Non-pigmented ciliary epithelial cell (primary cell): ENCODE results near the gene BAG3.
A peak's percentile ranks its signal among the peaks of the same experiment; 100 is the strongest.
"Not testable (repeated sequence)": the region's sequence is repeated elsewhere in the genome, so short reads cannot be mapped to it uniquely, and the experiment has no call there.

Source experiments
- DNase-seq: peaks from one replicate; pipeline ENCODE4 v3.0.0-alpha.2; 2010; ENCODE audit warnings: low read depth

The BAG3 gene

DNA sequence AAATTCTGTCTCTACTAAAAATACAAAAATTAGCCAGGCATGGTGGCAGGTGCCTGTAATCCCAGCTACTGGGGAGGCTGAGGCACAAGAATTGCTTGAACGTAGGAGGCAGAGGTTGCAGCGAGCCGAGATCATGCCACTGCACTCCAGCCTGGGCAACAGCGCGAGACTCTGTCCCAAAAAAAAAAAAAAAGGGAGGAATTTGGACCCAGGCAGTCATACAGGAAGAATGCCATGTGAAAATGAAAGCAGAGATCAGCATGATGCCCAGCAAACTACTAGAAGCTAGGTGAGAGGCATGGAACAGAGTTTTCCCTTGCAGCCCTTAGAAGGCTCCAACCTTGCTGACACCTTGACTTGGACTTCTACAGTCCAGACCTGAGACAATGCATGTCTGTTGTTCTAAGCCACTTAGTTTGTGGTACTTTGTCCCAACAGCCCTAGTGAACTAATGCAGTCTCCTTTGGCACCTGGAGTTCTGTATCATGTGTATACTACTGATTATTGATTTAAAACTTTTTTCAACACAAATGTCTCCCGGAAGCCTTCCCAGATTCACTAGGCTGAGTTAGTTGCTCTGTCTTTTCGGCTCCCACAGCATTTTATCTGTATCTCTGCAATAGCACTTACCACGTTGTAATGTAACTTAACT, 10.2 kb upstream of the BAG3 start:
- DNase-seq, result no peak

DNA sequence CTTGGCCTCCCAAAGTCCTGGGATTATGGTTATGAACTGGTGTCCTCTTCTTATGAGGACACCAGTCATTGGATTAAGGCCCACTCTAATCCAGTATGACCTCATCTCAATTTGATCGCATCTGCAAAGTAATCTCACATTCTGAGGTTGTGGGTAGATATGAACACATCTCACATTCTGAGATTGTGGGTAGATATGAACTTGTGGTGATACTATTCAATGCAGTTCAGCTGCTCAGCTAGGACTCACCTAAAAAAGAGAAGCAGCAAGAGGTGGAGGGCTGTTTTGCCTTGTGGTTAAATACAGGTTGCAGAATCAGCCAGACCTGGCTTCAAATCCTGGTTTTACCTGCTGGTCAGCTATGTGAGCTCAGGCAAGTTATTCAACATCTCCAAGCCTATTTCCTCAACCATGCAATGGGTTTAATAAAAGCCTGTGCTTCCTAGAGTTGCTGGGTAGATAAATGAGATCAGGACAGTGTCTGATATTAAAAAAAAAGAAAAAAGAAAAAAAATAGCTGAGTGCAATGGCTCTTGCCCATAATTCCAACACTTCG, 8.5 kb upstream of the BAG3 start:
- no peak for DNase-seq

DNA sequence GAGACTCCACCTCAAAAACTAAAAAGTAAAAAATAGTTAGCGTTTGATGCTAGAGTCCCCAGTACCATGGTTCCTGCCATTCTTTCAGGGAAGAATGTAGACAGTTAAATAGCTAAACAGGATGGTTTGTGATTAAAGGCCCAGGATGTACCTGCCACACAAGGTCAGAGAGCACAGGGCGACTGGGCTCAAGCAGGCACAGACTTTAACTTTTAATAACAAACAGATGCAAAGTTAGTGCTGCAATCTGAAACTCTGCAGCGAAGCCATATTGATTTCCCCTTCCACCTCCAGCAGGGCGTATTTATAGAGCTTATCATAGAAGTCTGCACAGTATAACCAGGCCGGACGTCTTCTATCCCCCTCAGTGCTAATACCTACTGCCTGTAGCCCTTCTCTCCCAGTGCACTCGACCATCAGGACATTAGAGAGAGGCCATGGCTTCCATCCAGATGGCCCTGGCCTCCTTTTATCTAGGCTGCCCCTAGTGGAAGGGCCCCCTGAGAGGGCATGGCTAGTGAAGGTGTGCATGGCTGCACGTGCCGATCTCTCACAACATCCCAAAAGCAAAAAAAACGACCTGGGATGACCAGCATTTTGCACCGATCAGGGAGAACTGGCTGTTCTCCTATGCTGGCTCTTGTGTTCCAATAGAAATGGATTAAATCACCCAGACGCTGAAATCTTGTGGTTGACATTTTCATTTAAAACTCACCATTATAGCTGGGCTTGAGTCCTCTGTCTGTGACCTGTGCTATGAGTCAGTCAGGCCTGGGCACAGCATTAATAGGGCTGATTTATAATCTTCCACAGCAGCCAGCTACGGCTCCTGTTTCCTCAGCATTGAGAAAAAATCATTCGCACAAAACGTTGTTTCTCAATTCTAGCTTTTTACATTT, 7.6 kb upstream of the BAG3 start:
- DNase-seq, result no peak

DNA sequence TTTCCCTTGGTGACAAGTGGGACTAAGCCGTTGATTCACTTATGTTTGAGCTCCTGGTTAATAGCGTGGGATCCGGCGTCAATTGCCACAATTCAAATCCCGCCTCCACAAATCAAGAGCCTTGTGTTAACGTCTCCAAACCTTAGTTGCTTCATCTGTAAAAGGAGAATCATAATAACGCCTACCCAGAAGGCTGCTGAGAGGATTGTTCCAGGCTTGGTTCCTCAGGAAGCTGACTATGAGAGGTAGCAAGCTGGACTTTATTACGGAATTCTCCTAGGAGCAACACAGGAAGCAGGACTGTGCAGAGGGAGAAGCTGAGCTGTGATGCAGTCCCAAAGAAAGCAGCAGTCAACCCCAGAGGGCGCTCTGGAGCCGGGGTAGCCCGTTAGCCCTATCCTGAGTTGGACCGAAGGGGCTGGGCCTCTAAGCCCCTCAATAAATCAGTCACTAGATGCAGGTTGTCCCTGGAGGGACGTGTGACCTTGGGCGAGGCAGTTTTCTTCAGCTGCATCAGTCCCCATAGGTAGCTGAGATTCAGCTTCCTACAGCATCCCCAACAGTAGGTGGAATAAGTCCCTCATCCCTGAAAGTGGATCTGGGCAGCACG, 6.9 kb upstream of the BAG3 start:
- DNase-seq, result no peak

DNA sequence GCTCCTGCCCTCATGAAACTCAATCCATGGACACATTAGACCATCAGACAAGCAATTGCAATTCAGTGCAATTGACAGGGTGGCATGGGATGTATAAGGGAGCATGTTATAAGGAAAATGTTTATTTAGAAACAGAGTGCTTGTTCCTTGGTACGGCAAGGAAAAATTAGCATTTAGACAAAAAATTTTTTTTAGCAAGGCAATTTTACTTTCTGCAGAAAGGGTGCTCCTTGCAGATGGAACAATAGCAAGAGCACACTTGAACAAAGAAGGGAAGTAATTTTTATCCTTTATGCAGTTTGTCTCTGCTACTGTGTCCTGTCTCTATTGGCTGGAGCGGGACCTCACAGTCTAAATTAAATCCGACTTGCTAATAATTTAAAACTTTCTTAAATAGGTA, 6.2 kb upstream of the BAG3 start:
- no peak for DNase-seq

DNA sequence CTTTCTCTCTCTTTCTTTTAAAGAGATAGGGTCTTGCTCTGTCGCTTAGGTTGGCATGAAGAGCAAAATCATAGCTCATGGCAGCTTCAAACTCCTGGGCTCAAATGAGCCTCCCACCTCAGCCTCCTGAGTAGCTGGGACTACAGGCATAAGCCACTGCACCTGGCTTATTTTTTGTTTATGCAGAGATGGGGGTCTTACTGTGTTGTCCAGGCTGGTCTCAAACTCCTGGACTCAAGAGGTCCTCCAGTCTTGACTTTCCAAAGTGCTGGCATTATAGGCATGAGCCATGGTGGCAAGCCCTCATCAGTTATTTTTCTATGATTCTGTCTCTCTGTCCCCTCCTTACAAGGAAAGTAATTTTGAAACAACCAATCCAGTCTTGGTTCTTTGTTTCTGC, 1.1 kb upstream of the BAG3 start:
- DNase-seq, result no peak

DNA sequence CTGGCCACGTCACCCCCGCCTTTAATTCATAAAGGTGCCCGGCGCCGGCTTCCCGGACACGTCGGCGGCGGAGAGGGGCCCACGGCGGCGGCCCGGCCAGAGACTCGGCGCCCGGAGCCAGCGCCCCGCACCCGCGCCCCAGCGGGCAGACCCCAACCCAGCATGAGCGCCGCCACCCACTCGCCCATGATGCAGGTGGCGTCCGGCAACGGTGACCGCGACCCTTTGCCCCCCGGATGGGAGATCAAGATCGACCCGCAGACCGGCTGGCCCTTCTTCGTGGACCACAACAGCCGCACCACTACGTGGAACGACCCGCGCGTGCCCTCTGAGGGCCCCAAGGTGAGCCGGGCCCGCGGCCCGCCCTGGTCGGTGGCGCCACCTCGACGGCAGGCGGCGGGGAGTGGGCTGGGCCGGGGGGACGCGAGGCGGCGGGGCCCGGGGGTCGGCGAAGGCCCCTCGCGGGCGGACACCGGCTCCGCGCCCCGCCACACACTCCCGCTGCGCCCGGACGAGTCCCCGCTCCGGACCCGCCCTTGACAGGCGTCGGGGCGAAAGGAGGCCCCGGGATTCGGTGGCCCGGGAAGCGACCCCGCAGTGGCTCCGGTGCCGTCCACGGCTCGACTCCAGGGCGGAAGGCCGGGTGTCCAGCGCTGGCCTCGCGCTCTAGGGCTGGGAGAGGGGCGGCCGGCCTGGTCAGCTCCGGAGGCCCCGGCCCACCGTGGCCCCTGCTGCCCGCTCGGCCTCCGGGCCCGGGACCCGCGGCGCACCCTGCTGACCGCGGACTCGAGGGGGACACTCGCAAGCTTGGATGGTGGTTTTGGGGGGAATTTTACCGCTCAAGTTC, 557 bp downstream of the BAG3 start:
- DNase-seq, result no peak

DNA sequence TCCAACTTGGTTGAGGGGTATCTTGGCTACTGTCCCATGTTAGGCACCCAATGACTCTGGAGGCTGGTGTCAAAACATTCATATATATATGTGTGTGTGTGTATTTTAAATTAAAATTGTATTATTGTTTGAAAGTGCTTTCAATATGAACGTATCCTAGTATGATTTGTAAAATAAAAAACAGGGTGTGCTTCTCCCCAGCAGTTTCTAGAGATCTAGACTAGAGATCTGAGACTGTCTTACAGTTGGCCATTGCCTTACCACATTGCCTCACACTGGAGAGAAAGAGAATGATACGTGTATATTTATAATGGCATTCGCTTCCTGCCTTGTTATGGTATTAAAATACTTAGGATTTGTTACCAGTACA, 1.2 kb downstream of the BAG3 start:
- DNase-seq, result no peak

DNA sequence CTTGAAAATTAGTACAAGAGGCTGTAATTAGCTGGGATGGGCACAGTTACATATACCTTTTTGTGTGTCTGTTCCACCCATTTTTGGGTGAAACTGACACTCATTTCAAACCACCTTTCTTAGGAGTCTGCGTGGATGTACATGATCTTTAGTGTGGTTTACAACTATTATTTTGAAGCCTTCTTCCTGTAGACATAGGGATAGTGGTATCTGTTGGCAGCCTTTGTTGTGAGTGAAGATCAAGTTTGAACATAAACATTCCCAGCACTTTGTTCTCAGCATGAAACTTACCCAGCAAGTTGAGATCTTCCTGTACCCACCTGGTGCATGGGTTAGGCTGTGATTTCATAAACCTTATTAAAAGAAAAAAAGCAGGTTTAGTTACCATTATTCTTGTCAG, 2.0 kb downstream of the BAG3 start:
- DNase-seq, result no peak

DNA sequence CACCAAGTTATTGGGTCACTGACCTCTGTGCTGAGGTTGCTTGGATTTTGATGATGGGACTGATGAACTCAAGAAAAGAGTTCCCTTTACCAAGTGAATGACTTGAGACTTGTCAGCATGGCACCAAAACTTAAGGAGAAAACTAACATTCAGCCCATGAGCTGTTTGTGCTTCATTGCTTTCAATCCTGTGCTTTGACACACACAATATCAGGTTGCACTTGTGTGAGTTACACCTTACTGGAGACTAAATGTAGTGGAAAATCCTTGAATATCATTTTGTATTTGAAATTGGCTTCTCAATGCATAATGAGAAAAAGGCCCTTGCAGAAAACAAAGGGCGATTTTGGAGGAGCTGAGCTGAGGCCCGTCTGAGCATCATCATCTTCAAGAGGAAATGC, 2.7 kb downstream of the BAG3 start:
- no peak for DNase-seq

DNA sequence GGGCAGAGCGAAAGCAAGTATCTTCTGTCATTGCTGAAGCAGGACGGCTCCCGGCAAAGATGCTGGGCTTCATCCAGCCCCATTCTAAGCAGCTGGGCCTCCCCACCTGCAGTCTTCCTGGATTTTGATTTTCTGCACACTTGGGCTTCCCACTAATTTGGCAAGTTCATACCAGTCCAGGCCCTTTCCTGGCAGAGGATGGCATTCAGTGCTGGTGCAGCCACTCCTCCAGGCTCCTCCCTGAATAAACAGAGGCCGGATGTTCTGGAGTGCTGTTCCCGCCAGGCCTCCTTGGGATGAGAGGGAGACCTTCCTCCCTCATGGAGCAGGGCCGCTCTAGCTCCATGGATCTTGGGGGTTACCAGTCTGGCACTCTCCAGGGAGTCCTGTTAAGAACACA, 3.4 kb downstream of the BAG3 start:
- DNase-seq, result no peak

DNA sequence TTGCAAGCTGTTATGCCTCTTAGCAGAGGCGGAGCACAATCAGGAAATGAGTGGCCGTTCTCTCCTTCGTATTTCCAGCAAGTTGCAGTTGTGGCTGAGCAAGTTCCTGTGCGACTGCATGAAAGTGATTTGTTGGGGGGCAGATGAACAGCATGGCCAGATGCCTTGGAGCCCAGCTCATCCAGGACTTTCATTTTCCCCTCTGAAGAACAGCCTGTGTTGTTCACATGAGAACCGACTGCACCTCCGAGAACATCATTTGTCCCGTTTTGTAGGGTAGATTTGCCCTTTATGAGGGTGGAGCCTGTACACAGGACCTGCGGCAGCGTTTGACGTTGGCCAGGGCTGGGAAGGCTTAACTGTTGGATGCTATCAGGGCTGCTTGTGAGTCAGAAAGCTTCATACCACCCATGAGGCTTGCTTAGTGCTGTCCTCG, 4.4 kb downstream of the BAG3 start:
- peak; percentile 70 for DNase-seq

DNA sequence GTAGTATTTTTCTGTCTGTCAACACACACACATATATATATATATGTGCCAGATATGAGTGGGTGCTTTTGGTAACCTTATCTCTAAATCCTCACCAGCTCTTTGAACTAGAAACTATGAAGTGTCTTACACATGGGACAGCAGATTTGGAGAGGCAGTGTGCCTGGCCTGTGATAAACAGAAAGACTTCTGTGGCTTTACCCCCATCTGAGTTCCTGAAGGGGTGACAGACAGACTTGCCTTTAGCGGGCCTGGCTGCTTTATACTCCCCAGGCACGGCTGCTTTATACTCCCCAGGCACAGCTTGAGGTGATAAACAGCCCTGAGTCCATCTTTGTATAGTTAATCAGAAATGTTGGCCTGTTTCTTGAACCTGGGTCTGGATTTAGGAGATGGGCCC, 5.6 kb downstream of the BAG3 start:
- DNase-seq, result no peak

DNA sequence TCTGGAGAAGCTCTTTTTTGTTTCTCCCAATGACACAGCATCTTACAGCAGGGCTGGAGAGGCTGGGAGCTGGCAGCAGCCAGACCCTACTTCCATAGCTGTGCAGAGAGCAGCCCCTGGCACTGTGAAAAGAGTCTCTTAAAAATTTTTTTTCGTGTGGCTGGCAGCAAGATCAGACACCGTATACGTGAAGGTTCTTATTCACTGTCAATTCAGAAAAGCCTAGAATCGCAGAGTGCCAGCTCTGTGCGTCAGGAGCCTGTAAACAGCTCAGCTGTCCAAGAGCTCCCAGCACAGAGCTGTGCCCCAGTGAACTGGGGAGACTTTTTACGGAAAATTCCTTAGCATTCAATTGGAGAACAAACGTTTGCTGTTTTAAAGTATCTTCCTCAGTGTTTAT, 6.5 kb downstream of the BAG3 start:
- no peak for DNase-seq

DNA sequence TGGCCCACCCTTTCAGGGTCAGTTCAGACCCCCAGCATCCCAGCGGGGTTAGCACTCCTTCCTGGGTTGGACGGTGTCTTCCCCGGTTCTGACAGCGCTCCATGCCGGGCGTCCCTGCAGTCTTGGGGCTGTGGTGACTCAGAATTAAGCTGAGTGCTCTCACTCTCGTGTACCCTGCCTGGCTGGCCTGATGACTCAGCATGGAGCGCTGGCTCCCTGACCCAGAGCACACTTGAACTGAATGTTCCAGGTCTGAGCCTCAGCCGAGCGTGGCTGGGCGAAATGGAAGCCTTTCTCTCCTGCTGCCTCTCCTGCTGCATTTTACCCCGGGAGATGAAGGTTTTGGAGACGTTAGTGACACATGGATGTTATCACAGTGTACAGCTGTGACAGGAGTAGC, 7.1 kb downstream of the BAG3 start:
- peak; percentile 73 for DNase-seq

DNA sequence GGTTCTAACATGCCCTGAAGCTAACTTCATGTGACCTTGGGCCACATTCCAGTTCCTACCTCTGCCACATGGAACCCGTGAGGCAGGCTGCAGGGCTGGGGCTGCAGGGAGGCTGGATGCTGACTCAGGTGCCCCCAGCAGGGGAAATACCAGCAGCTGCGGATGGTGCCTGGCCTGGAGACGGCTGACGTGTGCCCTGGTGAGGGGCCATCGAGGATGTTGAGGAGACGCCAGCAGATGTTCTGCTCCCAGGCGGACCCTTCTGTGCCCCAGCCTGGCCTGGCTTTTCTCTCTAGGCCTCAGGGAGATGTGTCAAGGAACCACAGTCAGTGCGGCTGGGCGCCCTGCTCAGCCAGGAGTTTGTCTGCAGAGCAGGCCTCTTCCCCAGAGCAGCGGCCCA, 8.8 kb downstream of the BAG3 start:
- DNase-seq, result no peak

DNA sequence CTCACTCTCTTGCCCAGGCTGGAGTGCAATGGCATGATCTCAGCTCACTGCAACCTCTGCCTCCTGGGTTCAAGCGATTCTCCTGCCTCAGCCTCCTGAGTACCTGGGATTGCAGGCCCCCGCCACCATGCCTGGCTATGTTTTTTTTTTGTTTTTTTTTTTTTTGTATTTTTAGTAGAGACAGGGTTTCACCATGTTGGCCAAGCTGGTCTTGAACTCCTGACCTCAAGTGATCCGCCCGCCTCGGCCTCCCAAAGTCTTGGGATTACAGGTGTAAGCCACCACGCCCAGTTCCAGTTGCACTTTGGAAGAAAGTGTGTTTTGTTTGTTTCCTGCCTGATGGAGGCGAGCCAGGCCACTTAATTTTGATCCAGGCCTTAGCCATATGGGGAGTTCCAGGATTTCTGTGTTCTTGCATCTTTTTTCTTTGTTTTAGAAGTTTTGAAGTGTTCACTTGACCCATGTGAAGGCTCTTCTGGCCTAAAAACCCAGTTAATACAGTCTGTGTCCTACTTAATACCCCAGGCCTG, 11.0 kb downstream of the BAG3 start:
- DNase-seq, result not testable (repeated sequence)

DNA sequence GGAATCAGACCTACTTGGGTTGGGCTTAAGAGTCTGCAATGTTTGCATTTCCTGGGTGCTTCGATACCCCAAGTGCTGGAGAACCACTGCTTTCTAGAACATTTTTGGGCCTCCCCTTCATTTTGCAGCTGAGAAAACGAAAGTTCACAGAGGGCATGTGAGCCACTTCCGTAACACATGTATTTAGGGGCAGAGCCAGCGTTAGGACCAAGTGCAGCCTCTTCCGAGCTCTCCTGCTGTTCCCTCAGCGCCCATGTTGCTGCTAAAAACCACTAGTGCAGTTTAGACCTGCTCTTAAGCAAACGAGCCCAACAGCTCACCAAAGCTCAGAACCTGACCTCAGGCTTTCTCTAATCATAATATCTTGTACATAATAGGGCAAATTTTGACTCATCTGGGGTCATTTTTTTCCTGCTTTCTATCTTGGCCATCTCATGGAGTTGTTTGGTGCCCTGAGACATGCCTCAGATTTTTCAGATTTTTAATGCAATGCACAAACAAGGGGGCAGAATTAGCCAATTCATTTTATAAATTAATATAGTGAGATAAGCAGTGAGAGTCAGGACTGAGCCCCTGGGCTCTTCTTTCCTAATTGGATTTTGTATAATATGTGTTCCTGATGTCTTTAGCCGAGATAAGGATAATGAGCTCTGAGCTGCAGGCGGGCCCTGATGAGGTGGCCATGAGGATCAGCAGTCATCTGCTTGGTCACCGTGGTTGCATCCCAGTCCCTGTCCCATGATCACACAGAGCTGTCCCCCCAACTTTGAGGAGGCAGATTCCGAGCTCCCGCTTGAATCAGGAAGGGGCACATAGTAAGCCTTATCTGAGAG, 12.9 kb downstream of the BAG3 start:
- DNase-seq, result no peak

DNA sequence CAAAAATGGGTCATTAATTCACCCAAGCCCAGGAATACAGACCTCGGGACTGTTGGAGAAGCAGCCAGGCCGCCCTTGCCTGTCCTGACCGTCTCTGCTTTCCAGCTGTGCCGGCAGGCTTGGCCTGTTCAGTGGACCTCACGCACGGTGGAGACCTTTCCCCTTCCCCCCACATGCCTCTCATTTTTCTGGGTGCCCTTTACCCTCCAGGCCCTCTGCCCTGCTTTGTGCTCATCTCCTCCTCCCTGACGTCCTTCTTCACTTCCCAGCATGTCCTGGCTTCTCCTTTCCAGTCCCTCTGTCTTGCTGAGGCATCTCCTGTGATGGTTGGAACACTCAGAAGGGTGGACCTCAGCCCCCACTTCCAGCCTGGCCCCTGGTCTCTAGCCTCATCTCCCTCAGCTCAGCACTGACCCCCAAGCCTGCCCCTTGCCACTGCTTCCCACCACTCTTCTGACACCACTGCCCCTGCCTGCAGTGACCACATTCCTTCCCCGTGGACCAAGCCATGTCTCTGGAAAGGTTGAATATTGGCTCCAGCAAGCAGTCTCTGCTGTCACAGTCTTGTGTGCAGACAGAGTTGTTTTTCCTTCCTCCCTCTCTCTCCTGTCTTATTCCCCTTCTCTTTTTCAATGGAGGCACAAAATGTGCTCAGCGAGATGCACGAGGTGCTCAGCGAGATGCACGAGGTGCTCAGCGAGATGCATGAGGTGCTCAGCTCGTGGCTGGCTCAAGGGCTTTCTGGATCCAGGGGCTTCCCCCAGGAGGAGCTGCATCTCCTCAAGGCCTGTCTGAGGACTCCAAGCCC, 14.9 kb downstream of the BAG3 start:
- no peak for DNase-seq

DNA sequence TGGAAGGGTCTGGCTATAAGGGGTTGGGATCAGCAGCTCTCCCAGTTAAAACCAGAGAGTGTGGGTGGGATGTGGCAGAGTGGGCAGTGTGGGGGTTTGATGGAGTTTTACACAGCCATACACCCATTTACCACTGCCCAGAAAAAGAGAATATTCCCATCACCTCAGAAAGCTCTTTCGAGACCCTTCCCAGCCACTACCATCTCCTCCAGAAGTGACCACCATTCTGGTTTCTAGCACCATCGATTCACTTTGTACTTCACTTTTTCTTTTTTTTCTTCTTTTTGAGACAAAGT, 15.5 kb downstream of the BAG3 start:
- DNase-seq, result no peak
